SU-DHL-6 (cell line): ENCODE measurements around the gene ZNF599.

ENCODE experiments used
- H2AFZ ChIP-seq: fragments of 200-600 bp; sonication (generic); 2 replicates; pipeline ENCODE4 v1.6.1; 2014; ENCODE audit warnings: low read depth, mild to moderate bottlenecking, moderate library complexity, mixed read lengths, antibody characterized with exemption, low read length; ENCODE audit not compliant: severe bottlenecking
- H3F3A ChIP-seq: fragments of 200-600 bp; shearing (Covaris generic); 2 replicates; pipeline ENCODE4 v1.6.0; 2016; ENCODE audit warnings: antibody characterized with exemption, mild to moderate bottlenecking; ENCODE audit not compliant: insufficient read depth
- H3K27ac ChIP-seq: fragments of 200-600 bp; sonication (generic); 2 replicates; pipeline ENCODE4 v1.5.1; 2016; ENCODE audit warnings: low read depth, mild to moderate bottlenecking, low read length, moderate library complexity, mixed read lengths
- H3K27me3 ChIP-seq: fragments of 200-600 bp; sonication (generic), shearing (Covaris generic); 2 replicates; pipeline ENCODE4 v1.6.0; 2014; ENCODE audit warnings: mild to moderate bottlenecking, low read length
- H3K36me3 ChIP-seq: fragments of 200-600 bp; sonication (generic); 2 replicates; pipeline ENCODE4 v1.6.1; 2014; ENCODE audit warnings: mild to moderate bottlenecking, low read length, mixed read lengths
- H3K4me2 ChIP-seq: fragments of 300-600, 200-600 bp; shearing (Covaris generic), sonication (generic); 2 replicates; pipeline ENCODE4 v1.6.0; 2014; ENCODE audit warnings: low read length, low read depth, mild to moderate bottlenecking; ENCODE audit not compliant: poor library complexity, severe bottlenecking
- H3K4me3 ChIP-seq: fragments of 200-600 bp; sonication (generic); 2 replicates; pipeline ENCODE4 v1.5.1; 2014; ENCODE audit warnings: antibody characterized with exemption, low read length, mild to moderate bottlenecking, mixed read lengths; ENCODE audit not compliant: insufficient read depth, poor library complexity, severe bottlenecking
- H3K79me2 ChIP-seq: fragments of 200-600 bp; sonication (generic); 2 replicates; pipeline ENCODE4 v1.6.1; 2014; ENCODE audit warnings: mild to moderate bottlenecking, low read length, moderate library complexity; ENCODE audit not compliant: insufficient read depth
- H3K9ac ChIP-seq: fragments of 200-600 bp; sonication (generic); 2 replicates; pipeline ENCODE4 v1.7.0; 2014; ENCODE audit warnings: mild to moderate bottlenecking, low read length
- H3K9me2 ChIP-seq: fragments of 200-600 bp; sonication (generic); replicated peaks from 2 replicates; pipeline ENCODE4 v1.6.1; 2014; ENCODE audit warnings: low read length; ENCODE audit not compliant: insufficient read depth
- H3K9me3 ChIP-seq: fragments of 200-600 bp; sonication (generic); 2 replicates; pipeline ENCODE4 v1.6.1; 2014; ENCODE audit warnings: low read length, mixed read lengths; ENCODE audit not compliant: insufficient read depth
- H4K20me1 ChIP-seq: fragments of 200-600 bp; sonication (generic); 2 replicates; pipeline ENCODE4 v1.6.1; 2014; ENCODE audit warnings: low read depth, mild to moderate bottlenecking, antibody characterized with exemption, low read length, moderate library complexity, mixed read lengths
- EZH2phosphoT487 ChIP-seq: fragments of 200-600 bp; sonication (generic), shearing (Covaris generic); conservative IDR thresholded peaks from 2 replicates; pipeline ENCODE4 v1.6.1; 2018; ENCODE audit warnings: mild to moderate bottlenecking, antibody characterized with exemption, low read length, moderate library complexity, mixed read lengths
- TF ChIP-seq, protein P1 (sequence below): fragments of 200-600 bp; sonication (generic); IDR thresholded peaks from one replicate; pipeline ENCODE4 v1.5.1; 2017; ENCODE audit warnings: antibody characterized with exemption, mild to moderate bottlenecking, low read length, moderate library complexity; ENCODE audit not compliant: insufficient read depth, poor library complexity, severe bottlenecking

Gene ZNF599

GRCh38 chr19:34711890-34712289, 61.1 kb downstream of the ZNF599 start:
- H3K4me3 ChIP-seq = no peak overlapping the region
- peaks cover 16% of the 10 kb centered on the region; the same call in 1 of the 2 replicates for H3K9me3 ChIP-seq
- no peak overlapping the region for H2AFZ ChIP-seq
- no peaks in the 10 kb centered on the region for H3K79me2 ChIP-seq
- no peaks in the 10 kb centered on the region for H3K9me2 ChIP-seq
- H3K27ac ChIP-seq = no peak overlapping the region
- TF ChIP-seq, protein P1, sequence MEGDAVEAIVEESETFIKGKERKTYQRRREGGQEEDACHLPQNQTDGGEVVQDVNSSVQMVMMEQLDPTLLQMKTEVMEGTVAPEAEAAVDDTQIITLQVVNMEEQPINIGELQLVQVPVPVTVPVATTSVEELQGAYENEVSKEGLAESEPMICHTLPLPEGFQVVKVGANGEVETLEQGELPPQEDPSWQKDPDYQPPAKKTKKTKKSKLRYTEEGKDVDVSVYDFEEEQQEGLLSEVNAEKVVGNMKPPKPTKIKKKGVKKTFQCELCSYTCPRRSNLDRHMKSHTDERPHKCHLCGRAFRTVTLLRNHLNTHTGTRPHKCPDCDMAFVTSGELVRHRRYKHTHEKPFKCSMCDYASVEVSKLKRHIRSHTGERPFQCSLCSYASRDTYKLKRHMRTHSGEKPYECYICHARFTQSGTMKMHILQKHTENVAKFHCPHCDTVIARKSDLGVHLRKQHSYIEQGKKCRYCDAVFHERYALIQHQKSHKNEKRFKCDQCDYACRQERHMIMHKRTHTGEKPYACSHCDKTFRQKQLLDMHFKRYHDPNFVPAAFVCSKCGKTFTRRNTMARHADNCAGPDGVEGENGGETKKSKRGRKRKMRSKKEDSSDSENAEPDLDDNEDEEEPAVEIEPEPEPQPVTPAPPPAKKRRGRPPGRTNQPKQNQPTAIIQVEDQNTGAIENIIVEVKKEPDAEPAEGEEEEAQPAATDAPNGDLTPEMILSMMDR = no peak
- TF ChIP-seq EZH2phosphoT487 = no peak
- H3K4me2 ChIP-seq = no peak overlapping the region
- no peaks in the 10 kb centered on the region for H3K36me3 ChIP-seq
- no peaks in the 10 kb centered on the region for H3K27me3 ChIP-seq
- H4K20me1 ChIP-seq = no peaks in the 10 kb centered on the region
- no peaks in the 10 kb centered on the region for H3F3A ChIP-seq
- H3K9ac ChIP-seq = no peak overlapping the region
